ENCODE data around the gene TNIK. TPM values are rescaled to one million over a fixed set of nuclear protein-coding genes. Genes with fewer than 3 reads are reported as not detected.

The TNIK gene
- total and polyA plus RNA-seq, 10 of the 15 experiments (the other 5 are each of a cell fraction or from before 2014, with no cell fraction given): 13.9 to 74.3 (median 48.2) TPM

DNA sequence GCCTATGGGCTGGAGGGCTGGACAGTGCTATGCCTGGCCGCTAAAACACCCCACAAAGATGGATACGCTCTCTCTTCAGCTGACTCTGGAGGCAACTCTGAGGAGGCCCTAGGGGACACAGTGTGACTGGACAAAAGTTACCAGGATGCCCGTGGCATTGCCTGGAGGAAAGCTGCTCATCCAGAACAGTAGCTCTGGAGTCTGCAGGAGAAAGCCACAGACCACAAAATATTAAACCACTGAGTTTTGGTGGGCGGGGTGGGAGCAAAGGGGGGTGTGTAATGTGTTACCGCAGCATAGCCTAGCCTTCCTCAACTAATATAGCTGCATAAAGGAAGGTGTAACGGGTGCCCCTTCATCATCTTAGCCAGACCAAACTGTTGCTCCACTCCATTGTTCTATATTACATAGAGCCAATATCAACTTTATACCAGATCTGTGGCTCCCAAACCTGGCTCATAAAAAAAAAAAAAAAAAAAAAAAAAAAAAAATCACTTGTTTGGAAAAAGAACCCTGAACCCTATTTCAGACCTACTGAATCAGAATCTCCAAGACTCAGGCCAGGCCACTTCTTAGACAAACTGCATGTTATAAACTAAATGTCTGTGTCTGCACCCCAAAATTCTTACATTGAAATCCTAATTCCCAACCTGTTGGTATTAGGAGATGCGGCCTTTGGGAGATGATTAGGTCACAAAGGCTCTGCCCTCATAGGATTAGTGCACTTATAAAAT lies 132.6 kb downstream of the TNIK start:
- H3K27me3 ChIP-seq (replicated peaks in 1 of 2; ENCODE audit: control insufficient read depth in 2 of 2, insufficient read depth in 2 of 2, low read length in 1 of 2): no peaks in the 10 kb centered on the region
- no peak for TF ChIP-seq JUNB (IDR thresholded peaks at IDR 0.05)
- TF ChIP-seq KDM1A (IDR thresholded peaks at IDR 0.05; ENCODE audit: borderline replicate concordance): no peak
- peak; percentile 67 for TF ChIP-seq RUNX3 (IDR thresholded peaks at IDR 0.05; ENCODE audit: low read length)
- no peak overlapping the region for H3K9ac ChIP-seq (ENCODE audit: control insufficient read depth, insufficient read depth, low read length)
- no peak for DNase-seq (ENCODE audit: low read depth, low spot score)
- peaks cover 40% of the 10 kb centered on the region for H3K4me1 ChIP-seq (ENCODE audit: control insufficient read depth, insufficient read depth, low read length)
- ChIA-PET CTCF (interaction anchor here (0.9 to 3.1 kb wide), 7 partner anchors 11 to 239 kb away, joined by 3 to 8 read pairs (median 3); partner anchors contain the start of gene TNIK), RAD21 (ENCODE audit: unreplicated experiment) (interaction anchor here (1.1 to 1.4 kb wide), 3 partner anchors 12 to 78 kb away, joined by 3 to 4 read pairs (median 3); no protein-coding TSS in a partner anchor), POLR2A (interaction anchor here (0.8 to 2.1 kb wide), 3 partner anchors 9 to 102 kb away, joined by 3 to 9 read pairs (median 3); no protein-coding TSS in a partner anchor), SMC1A (ENCODE audit: uncharacterized antibody, unreplicated experiment) (interaction anchor here (0.7 to 7.0 kb wide), 16 partner anchors 6 to 213 kb away, joined by 3 to 89 read pairs (median 5); no protein-coding TSS in a partner anchor)
- WGBS (ENCODE audit: insufficient coverage, insufficient replicate concordance, low lambda C conversion rate, missing lambda C conversion rate): 86% methylated on average over 7 of the region's 7 CpGs
- ATAC-seq: peak; percentile 37
- H2AFZ ChIP-seq (ENCODE audit: control insufficient read depth, low read depth, low read length): no peak overlapping the region
- no peak overlapping the region for H3K4me3 ChIP-seq
- no TSS peak for BruUV-seq (replicated peaks)
- FAIRE-seq: no peak
- H3K36me3 ChIP-seq (ENCODE audit: control insufficient read depth in 2 of 2, insufficient read depth in 2 of 2, low read length in 1 of 2): no peaks in the 10 kb centered on the region
- H3K9me3 ChIP-seq (replicated peaks; ENCODE audit: control insufficient read depth, insufficient read depth, low read length): no peaks in the 10 kb centered on the region; the same call in 1 of the 3 replicates
- H3K79me2 ChIP-seq (ENCODE audit: control insufficient read depth, insufficient read depth, low read length): peaks cover 93% of the 10 kb centered on the region
- in situ Hi-C loops (cut with MboI): no loop called here
- H4K20me1 ChIP-seq (ENCODE audit: control insufficient read depth, insufficient read depth): no peaks in the 10 kb centered on the region
- peak overlapping the region; percentile 40 for H3K27ac ChIP-seq (ENCODE audit: control insufficient read depth, insufficient read depth)
- H3K4me2 ChIP-seq (ENCODE audit: control insufficient read depth, insufficient read depth): peak overlapping the region; percentile 12; the same call in 1 of the 2 replicates
- intact Hi-C loops (cut with micrococcal nuclease; ENCODE audit: unreplicated experiment): no loop called here

DNA sequence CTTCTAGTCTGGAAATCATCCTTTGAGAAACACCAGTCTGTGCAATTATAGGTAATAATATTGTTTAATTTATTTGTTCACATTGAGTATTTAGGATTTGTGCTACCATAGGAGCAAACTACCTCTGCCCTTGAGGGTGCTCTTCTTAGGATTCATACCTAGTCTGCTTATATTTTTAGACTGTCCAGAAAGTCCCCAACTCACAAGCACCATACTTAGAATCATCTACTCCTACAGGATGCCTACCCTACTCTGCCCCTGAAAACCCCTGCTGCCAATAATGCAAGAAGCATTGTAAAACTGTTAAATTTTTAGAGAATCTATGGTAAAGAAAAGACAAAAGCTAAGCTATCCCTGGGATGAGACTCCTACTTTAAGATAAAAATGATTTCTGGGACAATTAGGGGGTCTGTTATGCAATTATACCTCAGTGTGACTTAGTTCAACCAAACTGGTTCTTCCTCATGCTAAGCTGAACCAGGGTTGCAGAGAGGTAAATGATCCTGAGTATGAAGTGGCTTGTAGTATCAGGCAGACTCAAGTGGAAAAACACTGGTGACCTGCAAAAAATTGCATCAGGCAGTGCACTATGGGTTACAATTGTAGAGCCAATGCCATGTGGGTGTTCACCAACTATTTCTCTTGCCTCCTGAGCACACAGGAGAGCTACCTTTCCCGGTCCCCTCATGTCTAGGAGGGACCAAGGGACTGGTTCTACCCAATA lies 133.3 kb downstream of the TNIK start:
- peak; percentile 63 for ATAC-seq
- in situ Hi-C loops (cut with MboI): no loop called here
- H3K4me3 ChIP-seq: no peak overlapping the region
- H3K79me2 ChIP-seq (ENCODE audit: control insufficient read depth, insufficient read depth, low read length): peaks cover 93% of the 10 kb centered on the region
- H4K20me1 ChIP-seq (ENCODE audit: control insufficient read depth, insufficient read depth): no peaks in the 10 kb centered on the region
- no peak overlapping the region for H3K9ac ChIP-seq (ENCODE audit: control insufficient read depth, insufficient read depth, low read length)
- ChIA-PET POLR2A (interaction anchor here (0.5 to 1.0 kb wide), 4 partner anchors 9 to 213 kb away, joined by 3 read pairs; no protein-coding TSS in a partner anchor), RAD21 (ENCODE audit: unreplicated experiment) (interaction anchor here (1.1 to 1.4 kb wide), 3 partner anchors 11 to 77 kb away, joined by 3 to 4 read pairs (median 3); no protein-coding TSS in a partner anchor), SMC1A (ENCODE audit: uncharacterized antibody, unreplicated experiment) (interaction anchor here (0.9 to 7.0 kb wide), 9 partner anchors 11 to 212 kb away, joined by 3 to 89 read pairs (median 3); no protein-coding TSS in a partner anchor), CTCF (interaction anchor here (0.9 to 1.3 kb wide), 4 partner anchors 11 to 240 kb away, joined by 3 to 4 read pairs (median 3); no protein-coding TSS in a partner anchor)
- TF ChIP-seq MEF2A (IDR thresholded peaks at IDR 0.05; ENCODE audit: insufficient read depth, low read depth, low read length) (0 out of 2 replicates have a peak, but pooled peaks have one; percentile 61), BACH1 (IDR thresholded peaks at IDR 0.05; ENCODE audit: borderline replicate concordance) (no peak)
- no TSS peak for BruUV-seq (replicated peaks)
- H2AFZ ChIP-seq (ENCODE audit: control insufficient read depth, low read depth, low read length): no peak overlapping the region
- H3K27ac ChIP-seq (ENCODE audit: control insufficient read depth, insufficient read depth): peak overlapping the region; percentile 40
- no peaks in the 10 kb centered on the region for H3K27me3 ChIP-seq (replicated peaks in 1 of 2; ENCODE audit: control insufficient read depth in 2 of 2, insufficient read depth in 2 of 2, low read length in 1 of 2)
- no peaks in the 10 kb centered on the region for H3K36me3 ChIP-seq (ENCODE audit: control insufficient read depth in 2 of 2, insufficient read depth in 2 of 2, low read length in 1 of 2)
- H3K4me1 ChIP-seq (ENCODE audit: control insufficient read depth, insufficient read depth, low read length): peaks cover 40% of the 10 kb centered on the region
- H3K4me2 ChIP-seq (ENCODE audit: control insufficient read depth, insufficient read depth): peak overlapping the region; percentile 28
- FAIRE-seq: no peak
- no peak for DNase-seq (ENCODE audit: low read depth, low spot score)
- WGBS (ENCODE audit: insufficient coverage, insufficient replicate concordance, low lambda C conversion rate, missing lambda C conversion rate): 92% methylated on average over 1 of the region's 1 CpG
- no peaks in the 10 kb centered on the region; the same call in 1 of the 3 replicates for H3K9me3 ChIP-seq (replicated peaks; ENCODE audit: control insufficient read depth, insufficient read depth, low read length)
- intact Hi-C loops (cut with micrococcal nuclease; ENCODE audit: unreplicated experiment): no loop called here

Data from GM12878 (cell line).